Caco-2 (cell line): ENCODE results near the gene CSK. TPM values are rescaled to one million over a fixed set of nuclear protein-coding genes. Genes with fewer than 3 reads are reported as not detected.
A peak's percentile ranks its signal among the peaks of the same experiment; 100 is the strongest.

Experiments used
- BruUV-seq: library from RNA; stranded (reverse); fragments of 400-500 nt; replicated peaks from 2 replicates; lab custom pipeline; 2021; lab: Mats Ljungman, UMichigan
- CTCF ChIA-PET: fragments of 300-600 bp; sonication (Branson Sonifier 250); formaldehyde crosslinking; loops from one replicate; lab custom pipeline; 2022; ENCODE audit warnings: antibody characterized with exemption; lab: Charles Lee
- POLR2A ChIA-PET: fragments of 300-600 bp; sonication (Branson Sonifier 250); formaldehyde crosslinking; loops from one replicate; lab custom pipeline; 2022; ENCODE audit warnings: antibody characterized with exemption; lab: Charles Lee
- DNase-seq, 2 experiments: peaks; one replicate each; pipeline versions ENCODE4 v3.0.0 to v3.0.0-alpha.2; 2020 to 2022
- H3K27me3 ChIP-seq: replicated peaks from 2 replicates; pipeline ENCODE4 v1.6.0; 2011; ENCODE audit warnings: low read length; ENCODE audit not compliant: control insufficient read depth, insufficient read depth
- H3K36me3 ChIP-seq: 2 replicates; pipeline ENCODE4 v1.5.1; 2011; ENCODE audit warnings: low read length; ENCODE audit not compliant: control insufficient read depth, insufficient read depth
- H3K4me1 ChIP-seq: fragments of 250-450 bp; sonication (Bioruptor Pico); 2 replicates; pipeline ENCODE4 v1.5.1; 2020; ENCODE audit warnings: mild to moderate bottlenecking
- H3K4me3 ChIP-seq: 2 replicates; pipeline ENCODE4 v1.5.1; 2011; ENCODE audit warnings: low read depth, mild to moderate bottlenecking, control low read depth, low read length
- H3K9me3 ChIP-seq: fragments of 250-450 bp; sonication (Bioruptor Pico); 2 replicates; pipeline ENCODE4 v1.5.1; 2020; ENCODE audit warnings: mild to moderate bottlenecking, moderate library complexity
- H3K27ac Mint-ChIP-seq: one replicate; pipeline ENCODE4 v1.8.0; 2022; ENCODE audit warnings: mixed read lengths; ENCODE audit not compliant: unreplicated experiment
- H3K27me3 Mint-ChIP-seq: one replicate; pipeline ENCODE4 v1.8.0; 2022; ENCODE audit warnings: mixed read lengths; ENCODE audit not compliant: insufficient read depth, unreplicated experiment
- H3K36me3 Mint-ChIP-seq: one replicate; pipeline ENCODE4 v1.8.0; 2022; ENCODE audit warnings: mild to moderate bottlenecking, mixed read lengths; ENCODE audit not compliant: insufficient read depth, unreplicated experiment
- H3K4me1 Mint-ChIP-seq: one replicate; pipeline ENCODE4 v1.8.0; 2022; ENCODE audit warnings: low read depth, mixed read lengths; ENCODE audit not compliant: unreplicated experiment
- H3K4me3 Mint-ChIP-seq: one replicate; pipeline ENCODE4 v1.8.0; 2022; ENCODE audit warnings: mild to moderate bottlenecking, moderate library complexity, mixed read lengths; ENCODE audit not compliant: unreplicated experiment
- H3K9me3 Mint-ChIP-seq: one replicate; pipeline ENCODE4 v1.8.0; 2022; ENCODE audit warnings: mixed read lengths; ENCODE audit not compliant: unreplicated experiment
- CTCF ChIP-seq, 2 experiments: fragments of 200-600 bp in 1 of 2; IDR thresholded peaks; 1 replicate in 1 of 2; 2 replicates in 1 of 2; pipeline versions ENCODE4 v1.5.1 to v1.8.0; 2011 to 2022; ENCODE audit warnings: antibody characterized with exemption in 1 of 2, control low read depth in 1 of 2, inconsistent platforms in 1 of 2, low read depth in 1 of 2, low read length in 1 of 2, mild to moderate bottlenecking in 1 of 2, moderate library complexity in 1 of 2; ENCODE audit not compliant: insufficient read depth in 1 of 2, severe bottlenecking in 1 of 2, unreplicated experiment in 1 of 2
- intact Hi-C: fragments of 100-400 bp; cut with micrococcal nuclease; formaldehyde crosslinking; loops from one replicate; pipeline ENCODE4 v1.10.0; 2022; ENCODE audit not compliant: unreplicated experiment
- total RNA-seq: library from RNA; stranded (reverse); gene quantifications from 2 replicates; pipeline ENCODE4 v1.2.3, GENCODE V29; 2022

CSK gene
- total RNA-seq, 1 experiment from 2014 or later, result 62.7 TPM

GRCh38 chr15:74788683-74789151 is 6.8 kb downstream of the CSK start:
- H3K27me3 ChIP-seq, result no peaks in the 10 kb centered on the region
- POLR2A ChIA-PET, result no interaction called here
- no peaks in the 10 kb centered on the region for H3K9me3 ChIP-seq
- CTCF ChIA-PET, result interaction anchor here (0.7 to 1.5 kb wide), 3 partner anchors 16 to 35 kb away, joined by 3 to 5 read pairs (median 4); no protein-coding TSS in a partner anchor
- intact Hi-C loops, result no loop called here
- H3K4me3 ChIP-seq, result no peak overlapping the region
- no TSS peak for BruUV-seq
- peaks cover 13% of the 10 kb centered on the region for H3K4me1 Mint-ChIP-seq
- no peak overlapping the region for H3K4me3 Mint-ChIP-seq
- peaks cover 20% of the 10 kb centered on the region for H3K4me1 ChIP-seq
- DNase-seq, result no peak
- no peak for TF ChIP-seq CTCF (IDR thresholded peaks at IDR 0.05; ENCODE audit: insufficient read depth in 1 of 2, low read depth in 1 of 2, low read length in 1 of 2, severe bottlenecking in 1 of 2, unreplicated experiment in 1 of 2)
- H3K36me3 Mint-ChIP-seq, result peaks cover 5% of the 10 kb centered on the region
- no peak overlapping the region for H3K27ac Mint-ChIP-seq
- H3K9me3 Mint-ChIP-seq, result no peaks in the 10 kb centered on the region
- H3K27me3 Mint-ChIP-seq, result no peaks in the 10 kb centered on the region
- H3K36me3 ChIP-seq, result no peaks in the 10 kb centered on the region; the same call in 1 of the 2 replicates

DNA sequence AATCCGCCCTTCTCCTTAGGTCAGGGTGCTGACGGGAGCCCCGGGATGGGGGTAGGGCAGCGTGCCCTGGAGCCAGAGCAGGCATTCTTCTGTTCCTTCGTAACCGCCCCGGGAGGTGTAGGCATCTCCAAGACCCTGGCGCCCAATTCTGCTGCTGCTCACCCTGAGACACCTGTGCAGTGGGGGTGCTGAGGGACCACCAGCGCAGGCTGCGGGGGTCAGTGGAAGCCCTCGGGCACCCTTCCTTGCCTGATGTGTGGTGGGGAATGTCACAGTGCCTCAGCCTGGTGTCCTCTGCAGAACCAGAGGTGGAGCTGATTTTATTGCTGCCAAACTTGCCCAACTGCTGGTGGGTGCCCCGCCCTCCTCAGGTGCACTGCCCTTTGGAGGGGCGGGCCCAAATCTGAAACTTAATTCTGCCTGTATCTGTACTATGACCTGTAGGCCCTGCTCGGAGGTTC is 7.3 kb downstream of the CSK start:
- POLR2A ChIA-PET, result no interaction called here
- intact Hi-C loops, result no loop called here
- Mint-ChIP-seq H3K36me3 (peaks cover 5% of the 10 kb centered on the region), H3K9me3 (no peaks in the 10 kb centered on the region), H3K4me3 (peak overlapping the region; percentile 1), H3K27ac (peak overlapping the region; percentile 3), H3K27me3 (no peaks in the 10 kb centered on the region), H3K4me1 (peaks cover 13% of the 10 kb centered on the region)
- CTCF ChIA-PET, result interaction anchor here (0.6 to 1.5 kb wide), 4 partner anchors 16 to 54 kb away, joined by 3 to 5 read pairs (median 4); partner anchors contain the start of gene ULK3
- Histone ChIP-seq H3K4me1 (peaks cover 19% of the 10 kb centered on the region), H3K36me3 (no peaks in the 10 kb centered on the region; the same call in 1 of the 2 replicates), H3K4me3 (no peak overlapping the region), H3K27me3 (no peaks in the 10 kb centered on the region), H3K9me3 (no peaks in the 10 kb centered on the region)
- no TSS peak for BruUV-seq
- DNase-seq, result peak; percentile 71 to 74
- no peak for TF ChIP-seq CTCF (IDR thresholded peaks at IDR 0.05; ENCODE audit: insufficient read depth in 1 of 2, low read depth in 1 of 2, low read length in 1 of 2, severe bottlenecking in 1 of 2, unreplicated experiment in 1 of 2)

DNA sequence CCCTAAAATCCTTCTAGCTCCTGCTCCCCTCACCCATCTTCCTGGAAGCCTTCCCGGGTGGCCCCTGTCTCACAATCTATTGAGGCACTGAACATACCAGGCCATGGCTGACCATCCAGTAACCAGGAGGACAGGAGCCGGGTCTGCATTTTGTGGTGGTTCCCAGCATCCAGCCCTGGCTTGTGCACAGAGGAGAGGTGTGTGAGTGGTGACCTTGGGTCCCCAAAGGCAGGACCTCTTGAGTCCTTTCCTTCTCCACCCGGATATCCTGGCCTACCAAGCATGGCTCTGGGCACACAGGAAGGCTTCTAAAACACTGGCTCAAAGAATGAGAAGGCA is 7.8 kb downstream of the CSK start:
- Histone ChIP-seq H3K27me3 (no peaks in the 10 kb centered on the region), H3K36me3 (no peaks in the 10 kb centered on the region; the same call in 1 of the 2 replicates), H3K4me1 (peaks cover 19% of the 10 kb centered on the region), H3K4me3 (no peak overlapping the region), H3K9me3 (no peaks in the 10 kb centered on the region)
- Mint-ChIP-seq H3K27ac (peak overlapping the region; percentile 3), H3K4me1 (peaks cover 13% of the 10 kb centered on the region), H3K4me3 (peak overlapping the region; percentile 1), H3K9me3 (no peaks in the 10 kb centered on the region), H3K27me3 (no peaks in the 10 kb centered on the region), H3K36me3 (peaks cover under 1% of the 10 kb centered on the region)
- POLR2A ChIA-PET, result no interaction called here
- no peak for DNase-seq
- intact Hi-C loops, result no loop called here
- CTCF ChIA-PET, result interaction anchor here (0.6 to 1.5 kb wide), 4 partner anchors 15 to 157 kb away, joined by 3 to 4 read pairs (median 3); partner anchors contain the start of gene ULK3
- no peak for TF ChIP-seq CTCF (IDR thresholded peaks at IDR 0.05; ENCODE audit: insufficient read depth in 1 of 2, low read depth in 1 of 2, low read length in 1 of 2, severe bottlenecking in 1 of 2, unreplicated experiment in 1 of 2)
- BruUV-seq, result no TSS peak
